Measurements from ENCODE around the gene MGAT5.

GRCh38 chr2:134235510-134236144 is 18.2 kb upstream of the MGAT5 start:
- TF ChIP-seq POLR2A (IDR thresholded peaks at IDR 0.05) (no peak), CTCF (IDR thresholded peaks at IDR 0.05) (no peak)

Data from uterus (tissue), 2 donors.